B cell (primary cell): ENCODE results near the gene EXOC6B. TPM values are rescaled to one million over a fixed set of nuclear protein-coding genes. Genes with fewer than 3 reads are reported as not detected.

Source experiments
- ATAC-seq: fragments of 200-7000 bp; cut with Tn5 transposase; one replicate; pipeline ENCODE4 v1.10.0; 2021; ENCODE audit warnings: low read depth, mild to moderate bottlenecking, moderate number of reproducible peaks, moderate library complexity
- CTCF ChIA-PET: fragments of 350-600 bp; sonication (Branson Sonifier 250); formaldehyde crosslinking; loops from one replicate; lab custom pipeline; 2021; ENCODE audit warnings: antibody characterized with exemption, inconsistent platforms; lab: Charles Lee
- POLR2A ChIA-PET: fragments of 350-600 bp; sonication (Branson Sonifier 250); formaldehyde crosslinking; loops from one replicate; lab custom pipeline; 2021; ENCODE audit warnings: antibody characterized with exemption; lab: Charles Lee
- DNase-seq: peaks from one replicate; pipeline ENCODE4 v3.0.0; 2013
- H2AFZ ChIP-seq: 2 replicates; pipeline ENCODE4 v1.6.1; 2012; ENCODE audit warnings: mild to moderate bottlenecking, low read depth, low read length; ENCODE audit not compliant: insufficient read depth, poor library complexity, severe bottlenecking
- H3K27ac ChIP-seq, 2 donors: 1 replicate in 1 of 2; 2 replicates in 1 of 2; pipeline ENCODE4 v1.5.1; 2012 to 2013; ENCODE audit warnings: low read length in 2 of 2, mild to moderate bottlenecking in 2 of 2, moderate library complexity in 1 of 2
- H3K27me3 ChIP-seq, 4 experiments: fragments of 200-600 bp in 1 of 4; sonication (generic) in 1 of 4; replicated peaks in 1 of 4; 1 replicate in 2 of 4; 2 replicates in 2 of 4; pipeline versions ENCODE4 v1.6.1 to v1.7.0; 2013 to 2016; ENCODE audit warnings: low read length in 3 of 4, mild to moderate bottlenecking in 2 of 4, mixed read lengths in 1 of 4, moderate library complexity in 1 of 4; ENCODE audit not compliant: insufficient read depth in 4 of 4, control insufficient read depth in 3 of 4; ENCODE audit errors: control extremely low read depth in 1 of 4
- H3K36me3 ChIP-seq, 2 experiments: replicated peaks in 1 of 2; 1 replicate in 1 of 2; 2 replicates in 1 of 2; pipeline versions ENCODE4 v1.6.1 to v1.7.1; 2013; ENCODE audit warnings: low read length in 1 of 2; ENCODE audit not compliant: insufficient read depth in 2 of 2, control insufficient read depth in 1 of 2; ENCODE audit errors: control extremely low read depth in 1 of 2, extremely low read depth in 1 of 2
- H3K4me1 ChIP-seq, 2 donors: fragments of 200-600 bp in 1 of 2; sonication (generic) in 1 of 2; 1 replicate in 1 of 2; 2 replicates in 1 of 2; pipeline versions ENCODE4 v1.5.1 to v1.6.1; 2013 to 2017; ENCODE audit warnings: low read length in 2 of 2; ENCODE audit not compliant: control insufficient read depth in 2 of 2, insufficient read depth in 2 of 2
- H3K4me2 ChIP-seq: replicated peaks from 2 replicates; pipeline ENCODE3; 2012; ENCODE audit warnings: mild to moderate bottlenecking, low read depth, low read length; ENCODE audit not compliant: poor library complexity, severe bottlenecking
- H3K4me3 ChIP-seq, 5 experiments: fragments of 200-600 bp in 1 of 5; sonication (generic) in 1 of 5; 1 replicate in 3 of 5; 2 replicates in 2 of 5; pipeline versions ENCODE4 v1.5.1 to v1.7.0; 2011 to 2016; ENCODE audit warnings: low read length in 4 of 5, mild to moderate bottlenecking in 4 of 5, low read depth in 2 of 5, control low read depth in 1 of 5, moderate library complexity in 1 of 5; ENCODE audit not compliant: insufficient read depth in 1 of 5; ENCODE audit errors: control extremely low read depth in 1 of 5, extremely low read depth in 1 of 5
- H3K79me2 ChIP-seq: fragments of 200-600 bp; sonication (generic); one replicate; pipeline ENCODE4 v1.6.0; 2016; ENCODE audit warnings: low read length; ENCODE audit not compliant: control insufficient read depth, insufficient read depth
- H3K9ac ChIP-seq: fragments of 200-600 bp; sonication (generic); 2 replicates; pipeline ENCODE4 v1.6.1; 2017; ENCODE audit warnings: mild to moderate bottlenecking, low read length, moderate library complexity
- H3K9me3 ChIP-seq, 3 donors: one replicate each; pipeline versions ENCODE4 v1.6.1 to v1.7.1; 2013; ENCODE audit warnings: low read length in 2 of 3; ENCODE audit not compliant: control insufficient read depth in 2 of 3, insufficient read depth in 1 of 3; ENCODE audit errors: control extremely low read depth in 1 of 3
- H4K20me1 ChIP-seq: 2 replicates; pipeline ENCODE4 v1.6.0; 2012; ENCODE audit warnings: mild to moderate bottlenecking, low read length; ENCODE audit not compliant: insufficient read depth, control insufficient read depth, poor library complexity, severe bottlenecking
- H3K27ac Mint-ChIP-seq: one replicate; pipeline ENCODE4 v1.8.0; 2021; ENCODE audit warnings: mixed read lengths
- H3K27me3 Mint-ChIP-seq: one replicate; pipeline ENCODE4 v1.8.0; 2021; ENCODE audit warnings: mixed read lengths
- H3K4me1 Mint-ChIP-seq: one replicate; pipeline ENCODE4 v1.8.0; 2021; ENCODE audit warnings: mixed read lengths
- H3K4me3 Mint-ChIP-seq: one replicate; pipeline ENCODE4 v1.8.0; 2021; ENCODE audit warnings: mixed read lengths
- H3K9me3 Mint-ChIP-seq: one replicate; pipeline ENCODE4 v1.8.0; 2022; ENCODE audit warnings: mixed read lengths; ENCODE audit not compliant: insufficient read depth
- CTCF ChIP-seq: fragments of 200-600 bp; IDR thresholded peaks from one replicate; pipeline ENCODE4 v1.8.0; 2022; ENCODE audit warnings: antibody characterized with exemption, mild to moderate bottlenecking
- EZH2 ChIP-seq: IDR thresholded peaks from 2 replicates; pipeline ENCODE4 v1.6.1; 2012; ENCODE audit warnings: borderline replicate concordance, low read depth, mild to moderate bottlenecking, moderate library complexity, low read length; ENCODE audit not compliant: insufficient read depth, poor library complexity, severe bottlenecking
- WGBS: methylation state at CpG from one replicate; pipeline ENCODE4 v1.1.5; 2013; ENCODE audit warnings: missing lambda C conversion rate; ENCODE audit not compliant: insufficient coverage; 5-methylcytosine and 5-hydroxymethylcytosine counted together
- intact Hi-C: fragments of 100-400 bp; cut with micrococcal nuclease; formaldehyde crosslinking; loops from one replicate; pipeline ENCODE4 v1.10.0; 2022
- polyA plus RNA-seq: library from polyadenylated mRNA; depleted of rRNA; stranded (reverse); fragments of >200 nt; gene quantifications from 2 replicates; pipeline ENCODE4 v1.2.3, GENCODE V29; 2012
- total RNA-seq, 2 donors: library from RNA; stranded (reverse); fragments of 120-200 nt in 1 of 2; gene quantifications; 1 replicate in 1 of 2; 2 replicates in 1 of 2; pipeline versions ENCODE4 v1.2.3 to v1.2.4, GENCODE V29; 2013 to 2022

Gene EXOC6B
- total and polyA plus RNA-seq, 2 donors (not counting 1 experiment from before 2014, with no cell fraction given) = 4.8 to 22.6 TPM

DNA sequence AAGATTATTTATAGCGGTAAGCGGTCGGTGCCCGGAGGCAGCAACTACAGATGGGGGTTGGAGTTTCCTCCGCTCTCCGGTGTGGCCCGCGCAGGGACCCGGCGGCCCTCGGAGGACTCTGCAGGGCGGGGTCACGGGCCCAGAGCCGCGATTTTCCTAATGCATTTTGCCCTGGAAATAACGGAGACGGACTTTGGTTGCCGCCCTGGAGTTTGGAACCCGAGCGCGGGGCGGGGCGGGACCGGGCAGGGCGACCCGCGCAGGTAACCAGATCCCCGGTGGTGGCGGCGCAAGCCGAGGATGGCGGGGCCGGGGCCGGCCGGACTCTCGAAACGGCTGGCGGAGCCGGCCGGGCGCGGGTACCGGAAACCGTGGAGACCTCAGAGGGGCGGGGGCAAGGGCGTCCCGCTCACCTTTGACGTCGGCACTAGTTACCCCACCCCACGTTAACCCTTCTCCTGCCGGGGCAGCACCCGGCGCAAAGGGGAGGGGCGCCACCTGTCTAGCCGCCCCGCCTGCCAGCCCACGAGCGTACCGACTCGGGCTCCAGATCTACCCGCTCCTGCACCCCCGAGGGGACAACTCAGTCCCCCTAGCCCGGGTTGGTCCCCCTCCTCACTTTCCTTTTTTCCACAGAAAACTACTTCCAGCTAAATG is 681.1 kb downstream of the EXOC6B start:
- POLR2A ChIA-PET = no interaction called here
- Histone ChIP-seq H3K36me3 (no peaks in the 10 kb centered on the region), H3K4me3 (peak overlapping the region in 3 of 5 experiments; percentile 25 to 36 (median 35)), H4K20me1 (no peaks in the 10 kb centered on the region), H2AFZ (peak overlapping the region; percentile 10), H3K27me3 (peaks cover 0 to 68% (median 36%) of the 10 kb centered on the region in 4 experiments), H3K79me2 (no peaks in the 10 kb centered on the region), H3K9me3 (peaks cover 0 to 37% (median 6%) of the 10 kb centered on the region in 3 donors), H3K27ac (no peak overlapping the region), H3K4me2 (peak overlapping the region; percentile 72), H3K4me1 (peaks cover 36 to 53% of the 10 kb centered on the region in 2 donors), H3K9ac (peak overlapping the region; percentile 29)
- intact Hi-C loops = loop anchor here (5.0 kb wide), 1 partner anchor 773 kb away; the partner anchor contains the start of gene EMX1
- Mint-ChIP-seq H3K4me1 (peaks cover 40% of the 10 kb centered on the region), H3K4me3 (peak overlapping the region; percentile 56), H3K9me3 (no peaks in the 10 kb centered on the region), H3K27ac (no peak overlapping the region), H3K27me3 (peaks cover 51% of the 10 kb centered on the region)
- DNase-seq (no peak), ATAC-seq (no peak)
- WGBS = 4% methylated on average over 63 of the region's 63 CpGs
- TF ChIP-seq EZH2 (peak; percentile 56), CTCF (no peak)
- CTCF ChIA-PET = no interaction called here

GRCh38 chr2:72144274-72144631 is 681.6 kb downstream of the EXOC6B start:
- Histone ChIP-seq H3K4me1 (peaks cover 31 to 48% of the 10 kb centered on the region in 2 donors), H3K4me2 (peak overlapping the region; percentile 72), H3K27me3 (peaks cover 0 to 63% (median 33%) of the 10 kb centered on the region in 4 experiments), H2AFZ (no peak overlapping the region), H4K20me1 (no peaks in the 10 kb centered on the region), H3K4me3 (peak overlapping the region in 2 of 5 experiments; percentile 25 to 36), H3K79me2 (no peaks in the 10 kb centered on the region), H3K27ac (no peak overlapping the region), H3K9me3 (peaks cover 0 to 36% (median 6%) of the 10 kb centered on the region in 3 donors), H3K36me3 (no peaks in the 10 kb centered on the region), H3K9ac (no peak overlapping the region)
- TF ChIP-seq CTCF = no peak
- no peak for TF ChIP-seq EZH2
- peak overlapping the region; percentile 50 for H3K4me3 Mint-ChIP-seq
- intact Hi-C loops = no loop called here
- WGBS = 0% methylated on average over 6 of the region's 23 CpGs
- no peak for DNase-seq
- ATAC-seq = no peak
- no peaks in the 10 kb centered on the region for H3K9me3 Mint-ChIP-seq
- ChIA-PET CTCF (no interaction called here), POLR2A (no interaction called here)
- peaks cover 46% of the 10 kb centered on the region for H3K27me3 Mint-ChIP-seq
- H3K4me1 Mint-ChIP-seq = peaks cover 35% of the 10 kb centered on the region
- no peak overlapping the region for H3K27ac Mint-ChIP-seq
